Right forelimb (tissue), 1 donor: ENCODE results near the gene WNT7B.
A peak's percentile ranks its signal among the peaks of the same experiment; 100 is the strongest.
"Not testable (repeated sequence)": the region's sequence is repeated elsewhere in the genome, so short reads cannot be mapped to it uniquely, and the experiment has no call there.

Source experiments
- DNase-seq: peaks from one replicate; pipeline ENCODE4 v3.0.0-alpha.2; 2018

Gene WNT7B

DNA sequence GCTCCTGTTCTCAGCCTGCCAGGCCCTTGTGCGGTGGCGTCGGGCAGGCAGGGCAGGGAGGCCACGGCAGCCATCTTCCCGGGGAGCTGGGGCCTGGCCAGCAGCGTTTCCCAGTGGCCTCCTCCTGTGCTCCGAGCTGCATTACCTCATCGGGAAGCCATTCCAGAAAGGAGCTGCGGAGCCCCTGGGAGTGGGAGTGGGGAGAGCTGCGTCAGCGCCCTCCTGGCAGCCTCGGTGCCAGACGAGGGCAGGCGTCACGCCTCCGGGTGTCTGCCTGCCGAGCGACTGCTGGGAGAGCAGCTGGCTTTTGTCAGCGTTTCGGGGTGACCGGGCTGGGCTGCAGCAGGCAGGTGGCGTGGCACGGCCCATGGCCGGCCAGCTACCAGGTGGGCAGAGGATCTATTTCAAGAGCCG, 30.9 kb upstream of the WNT7B start:
- DNase-seq: peak; percentile 87

DNA sequence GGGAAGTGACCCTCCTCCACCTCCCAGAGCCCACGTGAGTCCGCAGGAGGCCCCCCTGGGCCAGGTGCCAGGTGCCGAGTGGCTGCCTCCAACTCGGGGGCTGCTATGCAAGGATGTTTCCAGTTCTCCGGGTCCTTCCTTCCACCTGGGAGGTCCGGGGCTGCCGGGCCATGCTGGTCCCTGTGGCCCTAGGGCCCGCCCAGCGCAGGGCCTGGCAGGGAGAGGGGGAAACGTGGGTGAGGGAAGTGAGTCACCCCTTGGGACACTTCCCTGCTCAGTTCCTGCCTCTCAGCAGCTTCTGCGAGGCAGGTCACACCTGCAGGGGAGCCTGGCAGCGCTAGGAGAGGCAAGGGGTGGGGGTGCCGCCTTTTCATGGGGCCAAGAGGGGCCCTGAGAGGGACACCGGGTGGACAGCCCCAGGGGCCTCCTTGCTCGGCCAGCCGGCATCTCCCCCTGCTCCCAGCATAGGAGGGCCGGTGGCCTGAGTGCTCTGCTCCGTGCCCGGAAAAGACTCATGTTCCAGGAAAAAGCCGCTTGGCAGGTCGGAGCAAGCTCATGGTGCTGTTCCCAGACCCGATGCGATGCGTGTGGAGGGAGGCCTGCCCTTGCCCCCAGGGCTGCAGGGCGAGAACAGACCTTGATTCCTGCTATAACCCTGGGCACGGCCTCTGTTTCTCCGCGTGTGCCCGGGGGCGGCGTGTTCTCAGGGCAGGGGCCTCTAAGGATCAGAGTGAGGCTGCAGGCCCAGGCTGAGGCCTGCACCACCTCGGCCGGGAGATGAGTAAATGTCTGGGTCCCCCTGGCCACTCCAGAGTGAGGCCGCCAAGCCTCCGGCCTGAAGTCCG, 30.3 kb upstream of the WNT7B start:
- DNase-seq: peak; percentile 75

DNA sequence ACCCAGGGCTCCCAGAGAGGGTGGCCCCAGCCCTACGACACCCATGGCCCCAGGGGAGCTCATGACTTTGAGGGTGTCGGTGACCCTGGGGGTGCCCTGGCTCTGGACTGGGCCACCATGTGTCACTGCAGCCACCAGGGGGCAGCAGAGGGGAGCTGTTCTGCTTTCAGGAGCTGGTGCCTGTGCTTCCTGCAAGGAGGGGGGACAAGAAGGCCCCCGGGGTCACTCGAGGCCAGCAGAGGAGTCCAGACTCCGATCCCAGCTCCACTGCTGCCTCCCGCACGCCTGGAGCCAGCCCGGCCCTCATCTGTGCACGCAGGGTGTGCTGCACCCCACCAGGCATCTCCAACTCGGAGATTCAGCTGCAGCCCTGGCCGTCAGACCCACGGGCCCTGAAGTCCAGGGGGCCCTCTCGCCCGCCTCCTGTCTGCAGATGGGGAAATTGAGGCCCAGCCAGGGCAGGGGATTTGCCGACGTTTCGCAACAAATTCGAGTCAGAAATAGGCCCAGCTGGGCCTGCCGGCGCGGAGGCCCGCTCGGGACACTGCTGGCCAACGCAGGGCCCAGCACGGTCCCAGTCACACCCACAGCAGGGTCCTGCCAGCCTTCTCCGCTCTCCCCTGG, 29.5 kb upstream of the WNT7B start:
- DNase-seq: peak; percentile 94

DNA sequence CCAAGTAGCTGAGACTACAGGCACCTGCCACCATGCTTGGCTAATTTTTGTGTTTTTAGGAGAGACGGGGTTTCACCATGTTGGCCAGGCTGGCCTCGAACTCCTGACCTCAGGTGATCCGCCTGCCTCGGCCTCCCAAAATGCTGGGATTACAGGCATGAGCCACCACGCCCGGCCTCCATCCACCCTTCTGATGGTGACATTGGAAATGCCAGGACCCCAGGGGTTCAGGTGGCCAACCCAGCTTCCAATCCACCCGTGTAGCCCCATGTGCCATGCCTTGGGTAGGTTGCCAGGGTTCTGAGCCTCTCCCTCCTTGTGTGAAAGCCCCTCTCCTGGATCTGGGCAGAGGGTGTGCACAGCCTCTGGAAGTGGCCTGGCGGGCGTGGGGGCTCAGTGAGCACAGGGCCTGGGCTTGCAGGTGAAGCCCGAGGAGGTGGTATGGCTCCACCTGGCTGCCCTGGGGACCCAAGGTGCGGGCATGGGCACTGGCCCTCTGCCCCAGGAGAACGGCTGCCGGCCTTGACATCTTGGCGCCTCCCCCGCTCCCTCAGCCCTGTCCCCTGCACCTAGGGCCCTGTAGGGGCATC, 28.2 kb upstream of the WNT7B start:
- not testable (repeated sequence) for DNase-seq

DNA sequence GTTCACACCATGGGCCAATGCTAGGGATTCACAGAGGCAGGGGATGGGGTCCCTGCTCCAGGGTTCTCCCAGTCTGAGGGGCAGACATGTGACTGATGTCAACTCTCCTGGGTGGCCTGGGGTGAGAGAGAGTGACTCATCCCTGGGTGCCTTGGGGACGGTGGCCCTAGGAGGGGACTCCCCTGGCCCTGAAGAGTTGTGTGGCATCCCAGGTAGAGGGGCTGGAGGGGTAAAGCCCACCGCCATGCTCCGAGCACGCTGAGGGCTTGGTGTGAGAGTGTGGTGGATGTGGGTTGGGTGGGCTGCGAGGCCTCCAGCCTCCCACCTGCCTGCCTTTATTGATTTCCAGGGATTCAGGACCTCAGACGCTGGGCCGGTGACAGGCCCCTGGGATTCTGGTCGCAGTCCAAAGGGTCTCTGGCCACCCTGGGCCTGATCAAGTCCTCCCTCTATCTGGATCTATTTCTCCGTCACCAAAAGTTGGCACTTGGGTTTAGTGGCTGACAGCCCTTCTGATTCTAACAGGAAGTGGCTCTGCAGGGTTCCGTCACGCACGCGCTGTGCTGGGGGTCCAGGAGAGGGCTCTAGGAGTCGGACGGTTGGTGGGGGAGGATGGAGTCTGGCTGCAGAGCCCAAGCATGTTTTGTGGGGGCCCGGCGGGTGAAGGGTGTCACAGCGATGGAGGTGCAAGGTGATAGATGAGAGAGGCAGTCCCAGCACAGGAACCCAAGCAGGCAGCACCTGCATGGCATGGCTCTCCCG, 27.3 kb upstream of the WNT7B start:
- DNase-seq: no peak

DNA sequence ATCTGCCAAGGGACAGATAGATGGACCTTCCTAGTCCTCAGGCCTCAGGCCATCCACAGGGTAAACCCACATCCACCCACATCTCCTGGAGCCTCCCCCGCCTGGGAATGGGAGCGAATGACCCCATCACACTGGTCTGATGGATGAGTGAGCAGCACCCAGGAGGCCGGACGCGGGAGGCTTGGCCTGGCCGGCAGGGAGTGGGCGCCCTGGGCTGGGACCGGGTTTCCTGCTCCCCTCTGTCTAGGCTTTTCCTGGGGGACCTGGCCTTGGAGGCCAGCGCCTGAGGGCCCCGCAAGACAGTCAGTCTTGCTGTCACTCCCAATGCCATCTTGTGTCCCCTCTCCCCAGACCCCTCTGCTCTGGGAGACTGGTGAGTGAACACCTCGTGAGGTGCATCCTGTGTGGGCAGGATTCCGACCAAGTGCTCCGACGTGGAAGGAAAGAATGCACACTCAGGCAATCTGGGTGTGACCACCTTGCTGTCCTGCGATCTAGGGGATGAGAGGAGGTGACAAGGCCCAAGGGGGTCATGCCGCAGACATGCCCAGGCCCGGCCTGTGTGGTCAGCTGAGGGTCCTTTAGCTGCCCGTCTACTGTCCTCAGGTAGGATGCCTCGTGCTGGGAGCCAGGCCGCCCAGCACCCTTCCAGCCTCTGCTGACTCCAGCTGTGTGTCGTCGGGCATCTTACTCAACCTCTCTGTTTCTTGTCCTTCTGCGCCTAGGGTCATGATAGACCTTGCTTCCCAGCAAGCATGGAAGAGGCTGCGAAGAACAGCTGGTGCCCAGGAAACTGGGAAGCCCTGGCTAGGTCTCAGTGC, 26.5 kb upstream of the WNT7B start:
- DNase-seq: no peak

DNA sequence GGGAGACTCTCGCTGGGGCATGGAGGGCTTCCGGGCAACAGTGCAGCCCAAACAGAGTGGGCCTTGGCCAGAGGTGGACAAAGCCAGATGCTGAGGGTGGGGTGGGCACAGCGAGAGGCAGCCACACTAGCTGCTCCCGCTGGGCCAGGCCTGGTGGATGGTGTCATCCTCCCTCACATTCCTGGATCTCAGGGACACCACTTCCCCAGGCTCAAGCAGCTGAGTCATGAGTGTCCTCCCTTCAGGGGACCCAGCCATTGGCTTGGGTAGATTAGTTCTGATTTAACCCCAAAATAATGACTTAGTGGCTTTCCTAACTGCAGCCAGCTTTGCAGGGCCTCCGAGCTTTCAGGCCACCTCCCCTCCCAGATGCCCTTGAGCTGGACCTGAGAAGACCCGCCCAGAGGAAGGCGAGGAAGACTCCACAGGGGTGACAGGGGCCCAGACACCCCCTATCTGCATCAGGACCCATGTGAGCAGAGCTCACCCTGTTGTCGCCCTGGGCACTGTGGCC, 25.9 kb upstream of the WNT7B start:
- no peak for DNase-seq

DNA sequence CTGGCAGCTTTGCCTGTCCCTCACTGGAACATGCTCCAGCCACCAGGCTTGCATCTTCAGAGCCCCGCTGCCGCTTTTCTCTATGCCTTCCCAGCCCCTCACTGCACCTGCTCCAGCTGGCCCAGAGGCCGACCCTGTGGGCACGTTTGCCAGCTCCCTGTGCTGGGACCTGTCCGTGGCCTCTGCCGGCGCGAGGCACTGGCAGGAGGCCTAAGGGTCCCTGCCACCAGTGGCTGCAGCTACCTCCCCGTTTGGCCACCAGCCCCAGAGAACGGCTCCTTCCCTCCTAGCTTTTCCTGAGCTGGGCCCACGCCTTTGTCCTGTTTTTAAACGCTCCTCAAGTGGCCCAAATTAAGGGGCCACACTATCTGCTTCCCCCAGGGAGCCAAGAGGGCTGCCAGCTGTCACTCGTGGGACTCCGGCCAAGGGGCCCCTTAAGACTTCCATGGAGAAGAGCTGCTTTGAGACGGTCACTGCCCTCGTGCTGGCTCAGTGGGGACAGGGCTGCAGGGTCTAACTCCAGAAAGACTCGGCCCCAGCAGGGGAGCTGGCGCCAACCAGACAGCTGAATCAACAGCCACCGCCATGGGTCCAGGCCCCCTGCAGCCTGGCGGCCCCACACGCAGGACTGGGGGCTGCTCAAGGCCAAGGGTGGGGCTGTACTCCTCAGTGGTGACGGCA, 24.6 kb upstream of the WNT7B start:
- no peak for DNase-seq

DNA sequence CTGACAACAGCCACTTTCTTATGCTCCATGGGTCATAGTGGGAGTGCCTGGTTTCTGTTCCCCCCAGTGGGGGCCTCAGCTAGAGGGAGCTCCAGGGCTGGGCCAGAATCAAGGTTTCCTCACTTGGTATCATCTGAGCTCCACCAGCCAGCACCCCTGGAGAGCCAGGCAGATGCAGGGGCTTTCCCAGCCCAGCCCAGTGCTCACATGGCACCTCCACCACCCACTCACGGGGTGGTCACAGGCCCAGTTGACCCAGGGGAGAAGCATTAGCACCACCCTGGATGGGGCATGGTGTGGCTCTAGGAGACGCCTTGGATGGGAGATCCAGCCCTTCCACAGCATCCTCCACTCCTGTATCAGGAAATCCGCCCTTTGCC, 24.1 kb upstream of the WNT7B start:
- DNase-seq: no peak

DNA sequence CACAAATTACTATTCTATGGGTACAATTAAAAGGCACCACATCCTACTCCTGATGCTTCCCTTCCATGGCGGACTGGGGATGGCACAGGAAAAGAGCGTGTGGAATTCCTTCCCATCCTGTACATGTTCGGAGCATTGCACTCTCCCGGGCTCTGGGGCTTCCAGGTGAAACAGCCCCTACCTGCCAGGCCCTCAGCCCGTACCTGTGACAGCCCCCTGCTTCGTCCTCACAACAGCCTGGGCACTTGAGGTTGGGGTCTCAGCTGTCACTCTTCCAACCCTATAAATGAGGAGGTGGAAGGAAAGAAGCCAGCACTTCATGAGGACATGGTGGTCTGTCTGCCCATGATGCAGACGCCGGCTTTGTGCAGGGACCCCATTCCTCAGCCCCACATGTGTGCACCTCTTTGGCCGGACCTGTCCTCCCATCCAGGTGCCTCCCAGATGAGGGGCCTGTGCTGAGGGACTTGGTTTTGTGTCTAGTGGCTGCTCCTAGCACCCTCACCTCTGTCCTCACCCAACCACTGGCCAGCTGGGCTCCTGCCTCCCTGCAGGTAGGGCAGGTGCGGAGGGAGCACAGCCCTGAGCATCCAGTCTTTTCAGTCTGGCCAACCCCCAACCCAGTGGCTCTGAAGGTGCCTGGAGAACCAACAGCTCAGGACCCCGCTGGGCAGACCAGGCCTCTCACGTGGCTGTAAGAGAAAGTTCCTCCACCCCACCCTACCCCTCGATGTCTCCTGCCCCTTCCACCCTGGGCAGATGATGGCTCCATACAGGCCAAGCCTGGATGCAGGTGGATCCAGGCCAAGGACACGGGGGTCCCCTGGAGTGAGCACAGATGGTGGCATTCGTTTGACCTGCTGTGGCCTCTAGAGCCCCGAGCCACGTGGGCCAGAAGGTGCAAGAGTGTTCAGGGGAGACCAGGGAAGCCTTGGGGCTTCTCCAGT, 23.4 kb upstream of the WNT7B start:
- DNase-seq: no peak

DNA sequence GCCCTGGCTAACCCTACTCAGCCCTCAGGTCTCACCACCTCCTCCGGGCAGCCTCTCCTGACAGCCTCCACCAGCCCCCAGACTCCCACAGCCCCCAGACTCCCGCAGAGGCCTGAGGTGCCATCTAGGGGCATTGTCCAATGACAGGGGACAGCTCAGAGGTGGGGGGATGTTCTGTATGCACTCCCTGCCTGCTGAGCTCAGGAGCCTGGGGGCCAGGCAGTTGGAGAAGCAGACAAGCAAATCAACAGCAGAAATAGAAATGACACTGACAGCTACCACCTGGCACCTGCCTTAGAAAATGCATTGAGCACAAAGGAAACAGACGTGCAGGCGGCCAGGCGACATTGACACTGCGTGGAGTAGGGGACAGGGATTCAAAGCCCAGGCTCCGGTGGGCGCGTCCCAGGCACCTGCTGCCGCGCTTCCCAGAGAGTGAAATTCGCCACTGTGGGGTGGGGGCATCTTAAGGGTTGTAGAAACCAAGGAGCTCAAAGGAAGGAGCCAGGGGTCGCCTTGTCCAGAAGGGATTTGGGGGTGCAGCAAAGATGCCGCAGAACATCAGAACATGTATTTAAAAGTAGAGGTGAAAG, 22.5 kb upstream of the WNT7B start:
- DNase-seq: no peak

DNA sequence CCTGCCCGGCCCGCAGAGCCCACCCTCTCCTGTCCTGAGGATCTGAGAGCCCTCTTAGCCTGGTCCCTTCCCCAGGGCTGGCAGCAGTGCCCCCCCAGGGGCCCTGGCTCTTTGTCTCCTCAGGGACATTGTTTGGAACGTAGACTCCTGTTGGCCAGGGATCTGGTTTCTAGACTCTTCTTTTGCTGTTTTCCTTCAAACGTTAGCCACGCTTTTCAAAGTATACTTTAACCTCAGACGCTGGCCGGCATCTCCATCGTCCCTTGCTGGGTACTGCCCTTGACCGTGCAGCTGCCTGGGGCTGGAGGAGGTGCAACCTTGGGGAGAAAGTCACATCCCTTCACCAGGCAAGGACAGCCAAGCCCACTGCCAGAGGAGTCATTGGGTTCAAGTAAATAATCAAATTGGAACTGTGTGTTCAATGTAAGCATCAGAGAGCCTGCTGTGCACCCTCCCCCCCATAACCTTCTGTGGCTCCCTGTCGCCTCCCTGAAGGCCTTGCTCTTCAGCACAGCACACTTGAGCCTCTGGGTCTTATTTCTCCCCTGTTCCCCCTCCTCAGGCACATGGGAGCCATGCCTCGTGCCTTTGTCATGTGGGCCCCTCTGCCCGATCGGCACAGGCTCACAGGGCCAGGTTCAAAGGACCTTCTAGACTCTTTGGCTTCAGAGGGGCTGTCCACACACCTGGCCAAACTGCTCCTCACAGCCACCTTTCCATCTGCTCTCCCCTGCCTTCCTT, 21.8 kb upstream of the WNT7B start:
- DNase-seq: no peak

DNA sequence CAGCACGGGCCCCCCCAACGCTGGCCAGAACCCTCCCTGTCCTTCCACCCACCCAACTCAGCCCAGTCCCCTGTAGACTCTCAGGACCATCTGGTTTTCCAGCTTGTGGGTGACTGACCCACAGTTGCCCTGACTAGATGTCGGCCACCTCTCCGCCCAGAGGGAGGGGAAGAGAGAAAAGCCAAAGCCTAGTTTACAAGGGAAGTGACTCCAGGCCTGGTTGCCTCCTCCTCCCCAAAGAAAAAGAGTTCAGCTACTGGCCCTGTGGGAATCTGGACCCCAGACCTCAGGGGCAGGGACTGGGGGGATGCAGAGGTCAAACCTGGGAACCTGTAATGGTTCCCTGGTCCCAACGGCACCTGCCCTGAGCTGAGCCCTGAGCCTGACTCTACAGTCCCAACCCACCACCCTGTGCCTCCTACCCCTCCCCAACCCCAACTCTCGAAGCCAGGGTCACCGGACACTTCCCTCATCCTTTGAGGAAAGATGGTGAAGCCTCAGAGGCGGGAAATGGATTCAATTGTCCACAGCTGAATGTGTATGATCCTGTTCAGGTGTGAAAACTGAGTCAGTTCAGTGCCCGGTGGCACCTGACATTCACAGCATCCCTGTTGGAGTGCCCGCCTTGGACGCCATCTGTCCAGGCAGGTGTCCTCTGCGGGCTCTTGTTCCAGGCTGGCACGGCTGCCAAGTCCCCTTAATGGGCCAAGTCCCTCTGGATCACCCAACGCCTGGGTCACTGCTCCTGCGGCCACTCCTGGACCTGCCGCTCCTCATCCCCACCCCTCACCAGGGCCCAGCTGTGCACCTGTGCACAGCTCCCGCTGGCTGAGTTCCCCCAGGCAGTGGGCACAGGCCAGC, 21.0 kb upstream of the WNT7B start:
- DNase-seq: no peak

DNA sequence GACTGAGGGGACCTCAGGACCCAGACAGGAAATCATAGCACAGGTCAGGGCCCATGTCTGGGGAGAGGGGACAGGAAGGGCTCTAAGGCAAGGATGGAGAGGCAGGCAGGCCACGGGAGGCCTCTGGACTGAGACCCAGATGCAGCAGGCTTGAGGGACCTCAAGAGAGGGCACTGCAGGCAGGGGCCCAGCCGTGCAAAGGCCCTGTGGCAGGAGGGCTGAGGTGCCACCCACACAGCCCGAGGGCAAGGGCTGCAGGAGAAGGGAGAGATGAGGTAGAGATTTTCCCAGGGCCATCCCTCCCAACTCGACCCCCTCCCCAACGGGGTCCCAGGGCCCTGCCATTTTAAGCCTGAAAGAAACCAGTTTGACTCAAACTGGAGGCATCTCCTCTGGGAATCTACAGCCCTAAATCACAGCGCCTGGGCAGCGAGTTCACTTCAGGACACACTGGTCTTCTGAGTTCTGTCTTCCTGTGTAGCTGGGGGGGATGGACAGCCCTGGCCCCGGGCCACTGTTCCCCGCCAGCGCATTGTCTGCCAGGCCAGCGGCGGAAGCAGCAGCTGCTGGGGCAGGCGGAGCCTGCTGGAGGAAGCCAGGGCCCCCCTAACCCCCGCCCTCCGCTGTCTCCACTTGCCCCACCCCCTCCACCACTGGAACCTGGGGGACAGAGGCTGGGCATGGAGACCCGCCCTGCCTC, 20.3 kb upstream of the WNT7B start:
- peak; percentile 95 for DNase-seq

DNA sequence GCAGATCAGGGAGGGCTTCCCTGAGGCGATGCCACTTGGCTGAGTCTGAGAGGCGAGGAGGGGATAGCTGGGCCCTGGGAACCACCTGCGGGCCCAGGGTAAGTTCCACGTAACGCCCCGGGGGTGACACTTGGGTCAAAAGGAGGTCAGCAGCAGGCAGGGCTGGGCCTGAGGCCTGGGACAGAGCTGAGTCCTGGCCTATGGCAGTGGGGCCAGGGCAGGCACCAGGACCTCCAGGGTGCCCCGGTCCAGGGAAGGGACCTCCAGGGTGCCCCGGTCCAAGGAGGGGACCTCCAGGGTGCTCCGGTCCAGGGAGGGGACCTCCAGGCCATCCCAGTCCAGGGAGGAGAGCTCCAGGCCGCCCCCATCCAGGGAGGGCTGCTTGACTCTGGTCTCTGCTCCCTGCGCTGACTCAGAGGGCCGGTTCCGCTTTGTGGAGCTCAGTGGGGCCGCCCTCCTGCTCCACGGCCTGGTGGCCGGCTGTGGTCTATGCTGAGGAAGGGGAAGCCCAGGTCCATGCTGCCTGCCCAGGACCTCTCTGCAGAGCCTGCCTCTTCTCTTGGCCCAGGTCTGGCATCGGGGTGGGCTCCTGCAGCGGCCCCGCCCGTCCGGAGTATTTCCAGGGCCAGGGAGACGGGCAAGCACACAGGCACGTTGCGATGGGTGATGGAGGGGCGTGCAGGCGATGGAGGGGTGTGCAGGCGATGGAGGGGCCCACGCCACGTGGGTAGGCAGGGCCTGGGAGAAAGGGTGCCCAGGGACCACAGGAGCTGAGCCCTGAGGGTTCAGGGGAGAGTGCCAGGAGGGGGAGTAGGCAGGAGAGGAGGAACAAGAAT, 19.5 kb upstream of the WNT7B start:
- no peak for DNase-seq

DNA sequence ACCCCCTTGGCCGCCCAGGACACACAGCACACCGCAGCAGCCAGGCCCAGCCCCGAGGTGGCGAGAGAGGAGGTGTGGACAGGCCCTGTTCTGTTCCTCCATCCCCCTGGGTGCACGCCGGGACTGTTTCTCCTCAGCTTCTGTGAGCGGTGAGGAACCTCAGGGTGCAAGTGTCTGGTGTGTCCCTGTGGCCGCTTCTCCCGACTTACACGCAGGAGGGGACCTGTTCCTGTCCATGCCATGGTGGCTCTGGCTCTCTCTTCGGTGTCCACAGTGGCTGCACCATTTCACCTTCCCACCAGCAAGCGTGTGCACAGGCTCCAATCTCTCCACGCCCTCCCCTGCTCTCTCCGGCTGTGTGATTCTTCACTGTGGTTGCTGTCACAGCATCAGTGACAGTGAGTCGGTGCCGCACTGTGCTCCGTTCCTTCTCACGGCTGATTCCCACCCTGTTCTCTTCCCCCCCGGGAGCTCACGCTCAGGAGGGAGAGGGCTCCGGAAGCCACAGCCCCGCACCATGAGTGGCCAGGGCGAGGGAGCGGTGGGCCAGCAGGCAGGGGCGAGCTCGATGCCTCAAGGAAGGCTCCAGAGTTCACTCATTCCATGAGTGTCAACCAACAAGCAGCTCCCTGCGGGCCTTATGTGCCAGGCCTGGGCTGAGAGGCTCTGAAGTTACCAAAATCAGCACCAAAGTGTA, 18.6 kb upstream of the WNT7B start:
- DNase-seq: no peak
